GM19463 (cell line): ENCODE data around the gene DBF4B.

Experiments used
- ATAC-seq: cut with Tn5 transposase; IDR thresholded peaks from one replicate; pipeline ENCODE4 v1.9.1; 2021; ENCODE audit warnings: mild to moderate bottlenecking, moderate library complexity; ENCODE audit not compliant: unreplicated experiment

DBF4B gene

GRCh38 chr17:44795421-44795820 lies 87.0 kb downstream of the DBF4B start:
- ATAC-seq: no peak

GRCh38 chr17:44795928-44796327 lies 87.5 kb downstream of the DBF4B start:
- no peak for ATAC-seq

- no peak for ATAC-seq
These were observed 88.3 kb downstream of the DBF4B start for GRCh38 chr17:44796731-44797130.

- no peak for ATAC-seq
These were observed 89.3 kb downstream of the DBF4B start for GRCh38 chr17:44797802-44798201.

- no peak for ATAC-seq
These were observed 89.9 kb downstream of the DBF4B start for GRCh38 chr17:44798356-44798755.
